GM13976 (cell line): ENCODE measurements around the gene TOP1.

Source experiments
- DNase-seq: peaks from one replicate; pipeline ENCODE4 v3.0.0; 2012; ENCODE audit warnings: low spot score
- in situ Hi-C: fragments of 300-500 bp; cut with MboI; formaldehyde crosslinking; loops from one replicate; pipeline ENCODE4 v1.12.0; 2022; ENCODE audit warnings: low sequenced_read_pairs, mixed read lengths, inconsistent platforms; ENCODE audit not compliant: unreplicated experiment
- TF ChIP-seq, protein P1 (sequence below): IDR thresholded peaks from 2 replicates; pipeline ENCODE4 v1.5.1; 2012; ENCODE audit warnings: borderline replicate concordance, mild to moderate bottlenecking; ENCODE audit not compliant: insufficient read depth; ENCODE audit errors: extremely low read depth, missing control alignments, control extremely low read depth

TOP1 gene

DNA sequence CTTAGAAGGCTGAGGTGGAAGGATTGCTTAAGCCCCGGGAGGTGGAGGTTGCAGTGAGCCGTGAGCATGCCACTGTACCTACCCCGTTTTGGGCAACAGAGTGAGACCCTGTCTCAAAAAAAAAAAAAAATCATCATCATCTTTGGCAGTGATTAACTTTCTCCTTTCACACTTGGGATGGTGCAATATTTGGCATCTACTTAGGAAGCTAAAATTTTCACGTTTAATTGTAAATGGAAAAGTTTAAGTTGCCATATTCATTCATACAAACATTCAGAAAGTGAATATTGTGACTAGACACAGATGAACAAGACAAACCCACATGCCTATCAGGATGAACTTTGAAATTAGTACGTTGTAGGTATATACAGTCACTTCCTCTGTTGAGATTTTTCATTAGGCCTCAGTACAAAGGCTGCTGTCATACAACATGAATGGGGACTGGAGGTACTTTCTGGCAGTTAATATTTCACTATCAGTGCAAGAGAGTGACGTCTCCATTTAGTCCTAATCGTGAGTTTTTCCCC, 10.3 kb downstream of the TOP1 start:
- DNase-seq, result no peak
- TF ChIP-seq, protein P1, sequence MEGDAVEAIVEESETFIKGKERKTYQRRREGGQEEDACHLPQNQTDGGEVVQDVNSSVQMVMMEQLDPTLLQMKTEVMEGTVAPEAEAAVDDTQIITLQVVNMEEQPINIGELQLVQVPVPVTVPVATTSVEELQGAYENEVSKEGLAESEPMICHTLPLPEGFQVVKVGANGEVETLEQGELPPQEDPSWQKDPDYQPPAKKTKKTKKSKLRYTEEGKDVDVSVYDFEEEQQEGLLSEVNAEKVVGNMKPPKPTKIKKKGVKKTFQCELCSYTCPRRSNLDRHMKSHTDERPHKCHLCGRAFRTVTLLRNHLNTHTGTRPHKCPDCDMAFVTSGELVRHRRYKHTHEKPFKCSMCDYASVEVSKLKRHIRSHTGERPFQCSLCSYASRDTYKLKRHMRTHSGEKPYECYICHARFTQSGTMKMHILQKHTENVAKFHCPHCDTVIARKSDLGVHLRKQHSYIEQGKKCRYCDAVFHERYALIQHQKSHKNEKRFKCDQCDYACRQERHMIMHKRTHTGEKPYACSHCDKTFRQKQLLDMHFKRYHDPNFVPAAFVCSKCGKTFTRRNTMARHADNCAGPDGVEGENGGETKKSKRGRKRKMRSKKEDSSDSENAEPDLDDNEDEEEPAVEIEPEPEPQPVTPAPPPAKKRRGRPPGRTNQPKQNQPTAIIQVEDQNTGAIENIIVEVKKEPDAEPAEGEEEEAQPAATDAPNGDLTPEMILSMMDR, result no peak
- in situ Hi-C loops, result no loop called here

DNA sequence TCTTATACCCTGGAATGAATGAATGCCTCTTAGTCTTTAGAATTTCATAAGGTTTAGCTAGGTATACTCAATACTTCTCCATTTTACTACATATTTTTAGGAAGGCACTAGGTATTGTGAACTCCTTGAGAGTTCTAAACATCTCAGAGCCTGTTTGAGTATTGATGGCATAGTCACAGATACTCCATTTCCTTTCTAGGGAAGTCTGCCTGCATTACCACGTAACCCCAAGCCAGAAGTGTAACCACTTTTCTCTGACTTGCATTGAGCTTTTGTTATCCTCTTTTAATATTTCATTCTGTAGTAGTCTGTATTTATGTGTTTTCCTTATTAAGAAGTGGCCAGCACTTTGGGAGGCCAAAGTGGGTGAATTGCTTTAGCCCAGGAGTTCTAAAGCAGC, 12.2 kb downstream of the TOP1 start:
- TF ChIP-seq, protein P1, result no peak
- in situ Hi-C loops, result no loop called here
- no peak for DNase-seq

DNA sequence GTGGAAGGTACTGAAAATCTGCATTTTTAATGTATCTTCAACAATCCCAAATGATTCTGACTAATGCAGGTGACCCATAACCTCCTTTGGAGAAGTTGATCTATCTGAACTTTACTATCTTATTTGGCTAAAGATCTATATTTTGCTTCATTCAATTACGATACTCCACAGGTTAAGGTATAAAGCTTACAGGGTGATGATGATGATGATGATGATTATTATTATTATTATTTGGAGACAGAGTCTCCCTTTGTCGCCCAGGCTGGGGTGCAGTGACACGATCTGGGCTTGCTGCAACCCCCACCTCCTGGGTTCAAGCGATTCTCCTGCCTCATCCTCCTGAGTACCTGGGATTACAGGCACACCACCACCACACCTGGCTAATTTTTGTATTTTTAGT, 13.1 kb downstream of the TOP1 start:
- in situ Hi-C loops, result no loop called here
- TF ChIP-seq, protein P1, result no peak
- no peak for DNase-seq

DNA sequence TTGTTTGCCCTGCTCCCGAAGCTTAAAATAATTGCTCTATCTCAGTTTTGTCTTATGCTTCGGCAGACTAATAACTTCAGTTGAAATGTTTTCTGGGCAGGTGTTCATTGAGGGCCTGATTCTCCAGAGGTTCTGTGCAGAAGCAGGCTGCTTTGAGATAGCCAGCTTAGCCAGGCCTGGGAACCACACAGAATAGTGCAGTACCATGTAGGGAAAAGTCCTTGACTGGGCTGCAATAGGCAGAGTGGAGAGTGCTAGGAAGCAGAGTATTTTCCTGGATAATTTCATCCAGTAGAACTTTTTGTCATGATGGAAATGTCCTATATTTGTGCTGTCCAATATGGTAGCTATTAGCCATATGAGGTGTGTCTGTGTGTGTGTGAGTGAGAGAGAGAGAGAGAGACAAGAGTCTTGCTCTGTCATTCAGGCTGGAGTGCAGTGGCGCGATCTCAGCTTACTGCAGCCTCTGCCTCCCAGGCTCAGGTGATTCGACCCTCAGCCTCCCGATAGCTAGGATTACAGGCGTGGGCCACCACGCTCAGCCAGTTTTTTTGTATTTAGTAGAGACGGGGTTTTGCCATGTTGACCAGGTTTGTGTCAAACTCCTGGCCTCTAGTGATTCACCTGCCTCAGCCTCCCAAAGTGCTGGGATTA, 15.9 kb downstream of the TOP1 start:
- in situ Hi-C loops, result no loop called here
- TF ChIP-seq, protein P1, result no peak
- no peak for DNase-seq

DNA sequence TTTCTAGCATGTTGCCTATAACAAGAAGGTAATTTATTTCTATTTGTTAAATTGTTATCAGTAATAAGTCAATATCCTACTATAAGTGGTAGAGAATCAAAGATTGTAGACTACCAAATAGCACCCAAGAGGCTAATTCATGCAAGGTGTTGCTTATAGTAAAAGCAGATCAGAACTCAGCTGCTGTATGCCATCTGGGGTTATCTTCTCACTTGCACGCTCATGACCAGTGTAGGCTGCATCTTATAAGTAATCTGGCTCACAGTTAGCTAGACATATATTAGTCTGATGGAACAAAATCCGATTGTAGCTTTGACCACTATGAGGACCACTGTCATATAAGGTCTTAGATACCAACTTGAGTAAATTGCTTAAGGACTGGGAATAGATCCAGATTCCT, 17.0 kb downstream of the TOP1 start:
- TF ChIP-seq, protein P1, result no peak
- in situ Hi-C loops, result no loop called here
- DNase-seq, result no peak

DNA sequence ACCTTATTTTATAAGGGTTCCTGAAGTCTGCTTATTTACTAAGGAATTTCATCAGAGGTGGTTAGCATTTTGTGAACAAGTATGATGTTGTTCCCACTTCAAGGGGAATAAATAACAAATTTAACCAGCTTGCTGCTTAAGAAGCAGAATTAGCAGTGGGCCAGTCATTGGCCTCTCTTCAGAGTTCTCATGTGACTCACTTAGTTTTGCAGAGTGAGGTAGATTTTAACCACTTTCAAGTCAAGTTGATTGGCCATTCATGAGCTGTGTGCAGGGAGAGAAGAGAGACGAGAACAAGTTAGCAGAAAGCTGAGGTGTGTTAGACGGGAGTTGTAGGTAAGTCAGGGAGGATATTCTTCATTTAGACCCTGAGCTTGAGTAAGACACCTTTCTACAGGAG, 18.1 kb downstream of the TOP1 start:
- TF ChIP-seq, protein P1, result no peak
- no peak for DNase-seq
- in situ Hi-C loops, result no loop called here
